ENCODE measurements around the gene MICB.

MICB gene

DNA sequence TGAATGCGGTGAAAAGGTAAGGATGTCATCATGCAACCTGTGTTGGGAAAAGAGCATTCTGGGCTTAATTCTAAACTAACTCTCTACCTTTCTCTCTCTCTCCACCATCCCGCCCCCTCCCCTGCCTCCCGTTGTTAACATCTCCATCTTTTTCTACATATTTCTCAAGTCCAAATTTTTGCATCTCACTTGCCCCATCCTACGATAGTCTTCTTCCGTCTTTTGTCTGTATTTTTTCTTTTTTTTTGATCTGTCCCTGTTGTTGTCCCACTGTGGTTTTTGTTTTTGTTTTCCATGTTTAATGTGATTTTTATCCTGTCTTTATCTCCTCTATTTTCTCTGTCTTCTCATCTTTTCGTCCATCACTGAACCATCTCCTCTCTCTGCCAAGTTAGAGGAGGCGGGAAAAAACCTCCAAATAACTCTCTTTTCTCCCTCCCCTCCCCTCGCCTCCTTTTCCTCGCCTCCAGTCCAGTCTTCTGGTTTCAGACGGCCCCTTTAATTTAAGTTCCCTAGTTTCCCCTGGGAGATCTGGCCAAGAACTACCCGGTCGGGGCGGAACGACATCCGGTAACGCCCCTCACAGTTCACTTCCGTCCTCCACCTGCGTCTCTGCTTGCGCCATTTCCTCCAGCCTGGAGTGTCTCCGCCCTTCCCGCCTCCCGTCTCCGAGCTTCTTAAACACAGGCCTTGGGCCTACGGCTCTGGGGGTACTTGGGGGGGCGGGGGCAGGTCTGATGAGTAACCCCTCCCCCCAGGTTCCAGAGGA is 49.2 kb downstream of the MICB start, which contains the start of gene NFKBIL1 (continued):
- TF ChIP-seq ZNF596 (tag by site-specific recombination; IDR thresholded peaks at IDR 0.05): no peak
- TF ChIP-seq, protein P1, sequence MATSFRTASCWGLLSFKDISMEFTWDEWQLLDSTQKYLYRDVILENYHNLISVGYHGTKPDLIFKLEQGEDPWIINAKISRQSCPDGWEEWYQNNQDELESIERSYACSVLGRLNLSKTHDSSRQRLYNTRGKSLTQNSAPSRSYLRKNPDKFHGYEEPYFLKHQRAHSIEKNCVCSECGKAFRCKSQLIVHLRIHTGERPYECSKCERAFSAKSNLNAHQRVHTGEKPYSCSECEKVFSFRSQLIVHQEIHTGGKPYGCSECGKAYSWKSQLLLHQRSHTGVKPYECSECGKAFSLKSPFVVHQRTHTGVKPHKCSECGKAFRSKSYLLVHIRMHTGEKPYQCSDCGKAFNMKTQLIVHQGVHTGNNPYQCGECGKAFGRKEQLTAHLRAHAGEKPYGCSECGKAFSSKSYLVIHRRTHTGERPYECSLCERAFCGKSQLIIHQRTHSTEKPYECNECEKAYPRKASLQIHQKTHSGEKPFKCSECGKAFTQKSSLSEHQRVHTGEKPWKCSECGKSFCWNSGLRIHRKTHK (tag by site-specific recombination; IDR thresholded peaks at IDR 0.05): no peak
- TF ChIP-seq ZNF558 (tag by site-specific recombination; IDR thresholded peaks at IDR 0.05): peak; percentile 54; the same call in 1 of the 2 replicates
- TF ChIP-seq KLF1 (tag by site-specific recombination; IDR thresholded peaks at IDR 0.05): peak; percentile 98
- TF ChIP-seq ZFP41 (tag by site-specific recombination; IDR thresholded peaks at IDR 0.05; ENCODE audit: borderline replicate concordance): no peak
- peak; percentile 82 for TF ChIP-seq SP7 (tag by site-specific recombination; IDR thresholded peaks at IDR 0.05)
- no peak for TF ChIP-seq ZNF112 (tag by site-specific recombination; IDR thresholded peaks at IDR 0.05)
- TF ChIP-seq ZNF2 (tag by site-specific recombination; IDR thresholded peaks at IDR 0.05): no peak; the same call in 1 of the 2 replicates
- TF ChIP-seq GLIS2 (tag by site-specific recombination; IDR thresholded peaks at IDR 0.05): peak; percentile 90
- peak; percentile 86 for TF ChIP-seq ZBTB21 (tag by site-specific recombination; IDR thresholded peaks at IDR 0.05)
- TF ChIP-seq ZNF843 (tag by site-specific recombination; IDR thresholded peaks at IDR 0.05): peak; percentile 37; the same call in 1 of the 2 replicates
- TF ChIP-seq ZEB2 (tag by site-specific recombination; IDR thresholded peaks at IDR 0.05): peak; percentile 67; the same call in 1 of the 2 replicates
- no peak for TF ChIP-seq ZNF677 (tag by site-specific recombination; IDR thresholded peaks at IDR 0.05)
- TF ChIP-seq, protein P2, sequence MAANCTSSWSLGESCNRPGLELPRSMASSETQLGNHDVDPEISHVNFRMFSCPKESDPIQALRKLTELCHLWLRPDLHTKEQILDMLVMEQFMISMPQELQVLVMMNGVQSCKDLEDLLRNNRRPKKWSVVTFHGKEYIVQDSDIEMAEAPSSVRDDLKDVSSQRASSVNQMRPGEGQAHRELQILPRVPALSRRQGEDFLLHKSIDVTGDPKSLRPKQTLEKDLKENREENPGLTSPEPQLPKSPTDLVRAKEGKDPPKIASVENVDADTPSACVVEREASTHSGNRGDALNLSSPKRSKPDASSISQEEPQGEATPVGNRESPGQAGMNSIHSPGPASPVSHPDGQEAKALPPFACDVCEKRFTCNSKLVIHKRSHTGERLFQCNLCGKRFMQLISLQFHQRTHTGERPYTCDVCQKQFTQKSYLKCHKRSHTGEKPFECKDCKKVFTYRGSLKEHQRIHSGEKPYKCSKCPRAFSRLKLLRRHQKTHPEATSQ (tag by site-specific recombination; IDR thresholded peaks at IDR 0.05): peak; percentile 55; the same call in 1 of the 2 replicates
- TF ChIP-seq ZNF350 (tag by site-specific recombination; IDR thresholded peaks at IDR 0.05): no peak
- TF ChIP-seq ZNF302 (tag by site-specific recombination; IDR thresholded peaks at IDR 0.05; ENCODE audit: low read depth): no peak
- TF ChIP-seq ZNF280C (tag by site-specific recombination; IDR thresholded peaks at IDR 0.05): no peak
- TF ChIP-seq SETDB1 (IDR thresholded peaks at IDR 0.05; ENCODE audit: insufficient read length, low read length): no peak
- 0 out of 2 replicates have a peak, but pooled peaks have one; percentile 8 for TF ChIP-seq ZNF600 (tag by site-specific recombination; IDR thresholded peaks at IDR 0.05)
- TF ChIP-seq ZNF529 (tag by site-specific recombination; IDR thresholded peaks at IDR 0.05; ENCODE audit: insufficient replicate concordance): no peak
- peak; percentile 78 for TF ChIP-seq INSM2 (tag by site-specific recombination; IDR thresholded peaks at IDR 0.05)
- peak; percentile 70 for TF ChIP-seq ZNF398 (tag by site-specific recombination; IDR thresholded peaks at IDR 0.05)
- TF ChIP-seq, protein P3, sequence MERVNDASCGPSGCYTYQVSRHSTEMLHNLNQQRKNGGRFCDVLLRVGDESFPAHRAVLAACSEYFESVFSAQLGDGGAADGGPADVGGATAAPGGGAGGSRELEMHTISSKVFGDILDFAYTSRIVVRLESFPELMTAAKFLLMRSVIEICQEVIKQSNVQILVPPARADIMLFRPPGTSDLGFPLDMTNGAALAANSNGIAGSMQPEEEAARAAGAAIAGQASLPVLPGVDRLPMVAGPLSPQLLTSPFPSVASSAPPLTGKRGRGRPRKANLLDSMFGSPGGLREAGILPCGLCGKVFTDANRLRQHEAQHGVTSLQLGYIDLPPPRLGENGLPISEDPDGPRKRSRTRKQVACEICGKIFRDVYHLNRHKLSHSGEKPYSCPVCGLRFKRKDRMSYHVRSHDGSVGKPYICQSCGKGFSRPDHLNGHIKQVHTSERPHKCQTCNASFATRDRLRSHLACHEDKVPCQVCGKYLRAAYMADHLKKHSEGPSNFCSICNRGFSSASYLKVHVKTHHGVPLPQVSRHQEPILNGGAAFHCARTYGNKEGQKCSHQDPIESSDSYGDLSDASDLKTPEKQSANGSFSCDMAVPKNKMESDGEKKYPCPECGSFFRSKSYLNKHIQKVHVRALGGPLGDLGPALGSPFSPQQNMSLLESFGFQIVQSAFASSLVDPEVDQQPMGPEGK (tag by site-specific recombination; IDR thresholded peaks at IDR 0.05): peak; percentile 97
- TF ChIP-seq ZBTB48 (tag by site-specific recombination; IDR thresholded peaks at IDR 0.05): peak; percentile 87
- no peak for TF ChIP-seq ZNF785 (tag by site-specific recombination; IDR thresholded peaks at IDR 0.05)
